HFF-Myc (cell line): Measurements from ENCODE around the gene CTNNA3.

Experiments
- DNase-seq: peaks from one replicate; pipeline ENCODE4 v3.0.0-alpha.2; 2011; ENCODE audit warnings: low read depth; ENCODE audit errors: extremely low read depth
- H3K4me3 ChIP-seq: replicated peaks from 2 replicates; pipeline ENCODE4 v1.5.1; 2011; ENCODE audit warnings: low read depth, mild to moderate bottlenecking, control low read depth, low read length
- CTCF ChIP-seq: IDR thresholded peaks from 2 replicates; pipeline ENCODE4 v1.5.1; 2012; ENCODE audit warnings: mild to moderate bottlenecking, low read depth, low read length, control low read depth; ENCODE audit errors: missing control alignments

The CTNNA3 gene

DNA sequence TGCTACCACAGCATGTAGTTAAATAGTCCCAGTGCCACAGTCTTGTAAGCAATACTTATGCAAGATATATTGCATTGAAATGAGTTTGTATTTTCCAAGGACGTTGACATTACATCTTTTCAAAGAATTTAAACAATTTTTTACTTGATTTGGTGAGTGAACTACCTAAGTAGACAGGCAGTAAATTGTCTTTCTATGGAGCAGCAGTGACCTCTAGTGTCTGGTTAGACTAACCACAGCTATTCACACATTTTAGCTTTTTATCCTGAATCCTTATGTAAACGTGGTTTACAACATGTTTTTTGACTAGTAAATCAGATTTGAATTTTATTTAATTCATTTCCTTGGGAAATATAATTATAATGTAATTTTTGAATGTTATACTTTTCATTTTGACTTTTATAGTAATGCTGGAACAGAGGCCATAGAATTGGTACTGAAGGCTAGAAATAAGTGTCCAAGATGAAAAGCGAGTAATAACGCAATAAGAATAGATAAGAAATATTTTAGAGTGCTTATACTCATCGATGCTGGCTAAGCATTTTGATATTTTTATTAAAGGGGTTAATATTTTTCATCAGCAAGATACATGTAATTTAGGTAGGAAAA, 764.6 kb downstream of the CTNNA3 start:
- DNase-seq = peak; percentile 35

GRCh38 chr10:66929375-66929774, 766.6 kb downstream of the CTNNA3 start:
- no peak overlapping the region for H3K4me3 ChIP-seq
- DNase-seq = no peak
- TF ChIP-seq CTCF = no peak

More for the DNA sequence above, 764.6 kb downstream of the CTNNA3 start:
- TF ChIP-seq CTCF = peak; percentile 63
- H3K4me3 ChIP-seq = no peak overlapping the region

- TF ChIP-seq CTCF = no peak
- no peak overlapping the region for H3K4me3 ChIP-seq
- DNase-seq = no peak
Observed at GRCh38 chr10:66928776-66929175, 767.2 kb downstream of the CTNNA3 start.

DNA sequence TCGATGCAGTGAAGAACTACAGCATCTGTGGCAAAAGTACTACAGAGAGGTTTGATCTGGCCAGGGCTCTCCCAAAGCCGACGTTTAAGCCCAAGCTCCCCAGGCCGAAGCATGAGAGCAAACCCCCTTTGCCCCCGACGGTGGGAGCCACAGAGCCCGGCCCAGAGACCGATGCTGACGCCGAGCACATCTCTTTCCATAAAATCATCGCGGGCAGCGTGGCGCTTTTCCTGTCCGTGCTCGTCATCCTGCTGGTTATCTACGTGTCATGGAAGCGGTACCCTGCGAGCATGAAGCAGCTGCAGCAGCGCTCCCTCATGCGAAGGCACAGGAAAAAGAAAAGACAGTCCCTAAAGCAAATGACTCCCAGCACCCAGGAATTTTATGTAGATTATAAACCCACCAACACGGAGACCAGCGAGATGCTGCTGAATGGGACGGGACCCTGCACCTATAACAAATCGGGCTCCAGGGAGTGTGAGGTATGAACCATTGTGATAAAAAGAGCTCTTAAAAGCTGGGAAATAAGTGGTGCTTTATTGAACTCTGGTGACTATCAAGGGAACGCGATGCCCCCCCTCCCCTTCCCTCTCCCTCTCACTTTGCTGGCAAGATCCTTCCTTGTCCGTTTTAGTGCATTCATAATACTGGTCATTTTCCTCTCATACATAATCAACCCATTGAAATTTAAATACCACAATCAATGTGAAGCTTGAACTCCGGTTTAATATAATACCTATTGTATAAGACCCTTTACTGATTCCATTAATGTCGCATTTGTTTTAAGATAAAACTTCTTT, 767.8 kb downstream of the CTNNA3 start:
- no peak overlapping the region for H3K4me3 ChIP-seq
- no peak for TF ChIP-seq CTCF
- DNase-seq = no peak

DNA sequence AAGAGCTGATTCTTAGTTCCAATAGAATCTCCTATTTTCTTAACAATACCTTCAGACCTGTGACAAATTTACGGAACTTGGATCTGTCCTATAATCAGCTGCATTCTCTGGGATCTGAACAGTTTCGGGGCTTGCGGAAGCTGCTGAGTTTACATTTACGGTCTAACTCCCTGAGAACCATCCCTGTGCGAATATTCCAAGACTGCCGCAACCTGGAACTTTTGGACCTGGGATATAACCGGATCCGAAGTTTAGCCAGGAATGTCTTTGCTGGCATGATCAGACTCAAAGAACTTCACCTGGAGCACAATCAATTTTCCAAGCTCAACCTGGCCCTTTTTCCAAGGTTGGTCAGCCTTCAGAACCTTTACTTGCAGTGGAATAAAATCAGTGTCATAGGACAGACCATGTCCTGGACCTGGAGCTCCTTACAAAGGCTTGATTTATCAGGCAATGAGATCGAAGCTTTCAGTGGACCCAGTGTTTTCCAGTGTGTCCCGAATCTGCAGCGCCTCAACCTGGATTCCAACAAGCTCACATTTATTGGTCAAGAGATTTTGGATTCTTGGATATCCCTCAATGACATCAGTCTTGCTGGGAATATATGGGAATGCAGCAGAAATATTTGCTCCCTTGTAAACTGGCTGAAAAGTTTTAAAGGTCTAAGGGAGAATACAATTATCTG, 768.6 kb downstream of the CTNNA3 start:
- no peak for DNase-seq
- H3K4me3 ChIP-seq = no peak overlapping the region
- no peak for TF ChIP-seq CTCF

- no peak overlapping the region for H3K4me3 ChIP-seq
Observed at GRCh38 chr10:66926841-66927240, 769.2 kb downstream of the CTNNA3 start.

More at GRCh38 chr10:66926841-66927240, 769.2 kb downstream of the CTNNA3 start:
- no peak for DNase-seq
- no peak for TF ChIP-seq CTCF
